ENCODE measurements around the gene HGFAC. TPM values are rescaled to one million over a fixed set of nuclear protein-coding genes. Genes with fewer than 3 reads are reported as not detected.

The HGFAC gene
- not detected for total RNA-seq

DNA sequence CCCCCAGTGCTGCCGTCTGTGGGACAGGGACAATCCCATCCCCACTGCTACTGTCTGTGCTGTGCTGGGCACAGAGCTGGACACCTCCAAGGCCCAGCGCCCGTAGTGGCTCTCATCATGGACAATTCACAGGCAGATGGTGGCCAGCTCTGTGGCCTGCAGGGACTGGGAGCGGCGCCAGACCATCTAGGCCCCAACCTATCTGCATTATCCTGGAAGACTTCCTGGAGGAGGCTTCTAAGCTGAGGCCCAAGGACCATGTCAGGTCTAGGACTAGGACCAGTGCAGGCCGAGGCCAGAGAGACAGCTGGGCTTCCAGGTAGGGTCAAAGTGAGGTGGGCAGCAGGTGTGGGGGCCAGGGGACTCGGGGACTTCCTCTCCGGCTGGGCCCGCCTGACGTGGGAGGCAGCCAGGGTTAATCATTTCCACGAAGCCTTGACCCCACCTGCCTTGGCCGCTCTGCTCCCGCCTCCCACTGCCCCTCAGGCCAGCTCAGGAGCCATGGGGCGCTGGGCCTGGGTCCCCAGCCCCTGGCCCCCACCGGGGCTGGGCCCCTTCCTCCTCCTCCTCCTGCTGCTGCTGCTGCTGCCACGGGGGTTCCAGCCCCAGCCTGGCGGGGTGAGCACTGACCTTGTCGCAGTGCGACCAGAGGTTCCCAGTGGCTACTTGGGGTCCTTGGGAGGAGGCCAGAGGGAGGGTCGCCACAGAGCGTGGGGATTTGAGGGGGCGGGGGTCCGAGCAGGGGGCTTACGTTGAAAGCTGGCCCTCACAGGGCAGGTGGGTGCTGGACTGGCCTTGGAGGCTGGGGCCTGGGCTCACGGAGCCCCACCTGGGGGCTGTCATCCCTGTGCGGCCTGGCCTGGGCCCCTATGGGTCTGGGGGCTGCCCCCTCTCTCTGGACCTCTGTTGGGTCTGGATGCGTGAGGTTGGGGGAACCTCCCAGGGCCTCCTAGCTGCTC, at the start of gene HGFAC:
TSS of gene HGFAC (plus strand) at position 468 of the 959 bp plus-strand sequence. CDS start at position 502, 34 bp downstream.
- Histone ChIP-seq H3K9me3 (no peaks in the 10 kb centered on the region), H3K27me3 (peaks cover 7% of the 10 kb centered on the region), H3K27ac (no peak within 1 kb of the TSS), H3K4me1 (peaks cover 41% of the 10 kb centered on the region), H3K36me3 (no peaks in the 10 kb centered on the region), H3K4me3 (no peak within 1 kb of the TSS)
- 83% methylated on average over 9 of the region's 27 CpGs for WGBS
- DNase-seq (ENCODE audit: low spot score in 2 of 2) = no peak
- TF ChIP-seq POLR2A (IDR thresholded peaks at IDR 0.05) (no peak), POLR2AphosphoS5 (IDR thresholded peaks at IDR 0.05) (no peak), EP300 (IDR thresholded peaks at IDR 0.05) (no peak)
- TF ChIP-seq, protein P1, sequence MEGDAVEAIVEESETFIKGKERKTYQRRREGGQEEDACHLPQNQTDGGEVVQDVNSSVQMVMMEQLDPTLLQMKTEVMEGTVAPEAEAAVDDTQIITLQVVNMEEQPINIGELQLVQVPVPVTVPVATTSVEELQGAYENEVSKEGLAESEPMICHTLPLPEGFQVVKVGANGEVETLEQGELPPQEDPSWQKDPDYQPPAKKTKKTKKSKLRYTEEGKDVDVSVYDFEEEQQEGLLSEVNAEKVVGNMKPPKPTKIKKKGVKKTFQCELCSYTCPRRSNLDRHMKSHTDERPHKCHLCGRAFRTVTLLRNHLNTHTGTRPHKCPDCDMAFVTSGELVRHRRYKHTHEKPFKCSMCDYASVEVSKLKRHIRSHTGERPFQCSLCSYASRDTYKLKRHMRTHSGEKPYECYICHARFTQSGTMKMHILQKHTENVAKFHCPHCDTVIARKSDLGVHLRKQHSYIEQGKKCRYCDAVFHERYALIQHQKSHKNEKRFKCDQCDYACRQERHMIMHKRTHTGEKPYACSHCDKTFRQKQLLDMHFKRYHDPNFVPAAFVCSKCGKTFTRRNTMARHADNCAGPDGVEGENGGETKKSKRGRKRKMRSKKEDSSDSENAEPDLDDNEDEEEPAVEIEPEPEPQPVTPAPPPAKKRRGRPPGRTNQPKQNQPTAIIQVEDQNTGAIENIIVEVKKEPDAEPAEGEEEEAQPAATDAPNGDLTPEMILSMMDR (IDR thresholded peaks at IDR 0.05) = no peak

DNA sequence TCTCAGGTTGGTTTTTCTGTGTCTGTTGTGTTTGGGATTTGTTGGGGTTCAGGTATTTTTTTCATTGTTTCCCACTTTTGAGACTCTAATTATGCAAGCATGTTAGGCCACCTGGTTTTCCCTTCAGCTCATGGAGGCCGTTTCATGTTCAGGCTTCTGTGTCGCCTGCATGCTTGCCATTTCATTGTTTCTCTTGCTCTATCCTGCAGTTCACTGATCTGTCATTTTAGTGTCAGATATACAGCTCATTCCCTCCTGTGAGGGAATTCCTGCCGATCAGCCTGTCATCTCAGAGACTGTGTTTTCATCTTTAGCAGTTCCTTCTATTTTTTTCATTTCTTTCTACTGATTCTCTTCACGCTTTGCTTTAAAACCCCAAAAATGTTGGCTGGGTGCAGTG, 49.4 kb upstream of the HGFAC start:
- Histone ChIP-seq H3K27ac (no peak overlapping the region), H3K27me3 (no peaks in the 10 kb centered on the region), H3K4me1 (peaks cover 43% of the 10 kb centered on the region), H3K36me3 (no peaks in the 10 kb centered on the region), H3K9me3 (no peaks in the 10 kb centered on the region), H3K4me3 (no peak overlapping the region)
- 66% methylated on average over 4 of the region's 4 CpGs for WGBS
- DNase-seq (ENCODE audit: low spot score in 2 of 2) = no peak
- TF ChIP-seq, protein P1 (IDR thresholded peaks at IDR 0.05) = no peak
- TF ChIP-seq POLR2A (IDR thresholded peaks at IDR 0.05) (no peak), POLR2AphosphoS5 (IDR thresholded peaks at IDR 0.05) (no peak), EP300 (IDR thresholded peaks at IDR 0.05) (no peak)

DNA sequence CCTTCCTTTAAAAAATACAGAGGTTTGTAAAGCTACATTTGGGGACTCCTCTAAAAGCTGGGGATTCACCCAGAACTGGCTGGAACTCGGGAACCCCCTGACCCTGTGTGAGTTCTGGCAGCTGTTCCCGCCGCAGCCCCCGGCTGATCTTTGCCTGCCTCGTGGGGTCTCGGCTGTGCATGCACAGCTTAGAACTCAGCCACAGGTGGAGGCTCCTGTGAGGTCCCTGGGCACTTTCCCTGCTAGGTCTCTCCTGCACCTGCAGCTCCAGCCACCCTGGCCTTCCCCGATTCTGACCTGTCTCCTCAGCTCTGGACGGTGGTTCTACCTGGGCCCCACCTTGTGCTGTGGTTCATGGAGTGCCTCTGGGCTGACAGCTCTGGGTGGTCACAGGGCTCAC, 48.6 kb upstream of the HGFAC start:
- WGBS = 89% methylated on average over 8 of the region's 8 CpGs
- Histone ChIP-seq H3K9me3 (no peaks in the 10 kb centered on the region), H3K36me3 (no peaks in the 10 kb centered on the region), H3K4me1 (peaks cover 35% of the 10 kb centered on the region), H3K27me3 (no peaks in the 10 kb centered on the region), H3K4me3 (no peak overlapping the region), H3K27ac (no peak overlapping the region)
- no peak for DNase-seq (ENCODE audit: low spot score in 2 of 2)
- no peak for TF ChIP-seq POLR2A (IDR thresholded peaks at IDR 0.05)
- no peak for TF ChIP-seq POLR2AphosphoS5 (IDR thresholded peaks at IDR 0.05)

DNA sequence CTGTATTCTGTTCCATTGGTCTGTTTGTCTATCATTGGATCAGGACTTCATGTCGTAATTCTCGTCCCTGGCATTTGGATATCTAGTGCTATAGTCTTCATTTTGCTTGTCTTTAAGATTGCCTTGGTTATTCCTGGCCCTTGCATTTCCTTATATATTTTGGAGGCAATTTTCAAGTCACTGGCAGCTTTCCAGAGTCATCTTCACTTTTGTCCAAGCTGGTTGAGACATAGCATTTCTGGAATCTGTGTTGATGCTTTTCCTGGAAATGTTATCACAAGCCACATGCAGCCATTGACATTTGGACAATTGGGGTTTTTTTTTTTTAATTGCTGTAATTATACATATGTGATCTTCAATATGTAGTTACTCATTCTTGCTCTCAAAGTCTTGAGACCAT, 45.2 kb upstream of the HGFAC start:
- TF ChIP-seq POLR2AphosphoS5 (IDR thresholded peaks at IDR 0.05) (no peak), POLR2A (IDR thresholded peaks at IDR 0.05) (no peak), EP300 (IDR thresholded peaks at IDR 0.05) (no peak)
- TF ChIP-seq, protein P1 (IDR thresholded peaks at IDR 0.05) = no peak
- no peaks in the 10 kb centered on the region for H3K36me3 ChIP-seq
- no peaks in the 10 kb centered on the region for H3K27me3 ChIP-seq
- no peak overlapping the region for H3K27ac ChIP-seq
- 100% methylated on average over 2 of the region's 2 CpGs for WGBS
- no peaks in the 10 kb centered on the region for H3K9me3 ChIP-seq
- DNase-seq (ENCODE audit: low spot score in 2 of 2) = no peak
- peaks cover under 1% of the 10 kb centered on the region for H3K4me1 ChIP-seq
- no peak overlapping the region for H3K4me3 ChIP-seq

DNA sequence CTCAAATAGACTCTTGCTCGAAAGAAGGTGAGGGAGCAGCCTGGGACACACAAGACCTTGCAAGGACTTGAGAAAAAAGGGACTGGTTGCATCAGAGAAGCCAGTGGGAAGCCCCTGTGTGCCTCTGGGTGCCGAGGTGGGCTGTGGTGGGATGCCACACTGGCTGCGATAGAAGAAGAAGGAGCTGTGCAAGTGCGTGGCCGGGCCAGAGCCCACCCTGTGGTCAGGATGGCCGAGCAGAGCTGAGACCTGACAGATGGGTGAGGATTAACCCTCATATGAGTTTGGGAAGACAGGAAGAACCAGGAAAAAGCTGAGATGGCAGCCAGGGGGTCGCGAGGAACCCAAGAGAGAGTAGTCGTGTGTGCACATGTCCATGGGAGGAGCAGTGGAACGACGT, 44.6 kb upstream of the HGFAC start:
- 96% methylated on average over 11 of the region's 11 CpGs for WGBS
- H3K9me3 ChIP-seq = no peaks in the 10 kb centered on the region
- no peaks in the 10 kb centered on the region for H3K36me3 ChIP-seq

More for the DNA sequence above, 44.6 kb upstream of the HGFAC start:
- H3K27me3 ChIP-seq = no peaks in the 10 kb centered on the region
- no peak overlapping the region for H3K4me3 ChIP-seq
- H3K27ac ChIP-seq = no peak overlapping the region
- TF ChIP-seq, protein P1 (IDR thresholded peaks at IDR 0.05) = no peak
- TF ChIP-seq EP300 (IDR thresholded peaks at IDR 0.05) (no peak), POLR2A (IDR thresholded peaks at IDR 0.05) (no peak), POLR2AphosphoS5 (IDR thresholded peaks at IDR 0.05) (no peak)
- no peak for DNase-seq (ENCODE audit: low spot score in 2 of 2)
- H3K4me1 ChIP-seq = no peaks in the 10 kb centered on the region

Data from suprapubic skin (tissue), 4 donors.